Measurements from ENCODE around the gene NHLH2.

- TF ChIP-seq CTCF (IDR thresholded peaks at IDR 0.05; ENCODE audit: poor library complexity, severe bottlenecking) (no peak), POLR2AphosphoS5 (IDR thresholded peaks at IDR 0.05) (no peak)
These were observed 50.6 kb downstream of the NHLH2 start for GRCh38 chr1:115790356-115790755.

Data from neural cell (in vitro differentiated cells).